ENCODE results near the gene SORBS1.

- no peak for TF ChIP-seq CTCF (IDR thresholded peaks at IDR 0.05; ENCODE audit: extremely low read depth in 1 of 2, insufficient read depth in 1 of 2, low read depth in 1 of 2, low read length in 2 of 2)
- no peak for TF ChIP-seq JUN (IDR thresholded peaks at IDR 0.05; ENCODE audit: borderline replicate concordance, insufficient read depth, insufficient read length, low read depth)
Observed at GRCh38 chr10:95459446-95460045, 101.6 kb downstream of the SORBS1 start.

Data from endothelial cell of umbilical vein (primary cell).